Measurements from ENCODE around the gene ZMYND12. TPM values are rescaled to one million over a fixed set of nuclear protein-coding genes. Genes with fewer than 3 reads are reported as not detected.
"Not testable (repeated sequence)": the region's sequence is repeated elsewhere in the genome, so short reads cannot be mapped to it uniquely, and the experiment has no call there.

The ZMYND12 gene, protein sequence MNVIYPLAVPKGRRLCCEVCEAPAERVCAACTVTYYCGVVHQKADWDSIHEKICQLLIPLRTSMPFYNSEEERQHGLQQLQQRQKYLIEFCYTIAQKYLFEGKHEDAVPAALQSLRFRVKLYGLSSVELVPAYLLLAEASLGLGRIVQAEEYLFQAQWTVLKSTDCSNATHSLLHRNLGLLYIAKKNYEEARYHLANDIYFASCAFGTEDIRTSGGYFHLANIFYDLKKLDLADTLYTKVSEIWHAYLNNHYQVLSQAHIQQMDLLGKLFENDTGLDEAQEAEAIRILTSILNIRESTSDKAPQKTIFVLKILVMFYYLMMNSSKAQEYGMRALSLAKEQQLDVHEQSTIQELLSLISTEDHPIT
- total RNA-seq = 1 to 10 TPM; 1.0 to 1.3 TPM

DNA sequence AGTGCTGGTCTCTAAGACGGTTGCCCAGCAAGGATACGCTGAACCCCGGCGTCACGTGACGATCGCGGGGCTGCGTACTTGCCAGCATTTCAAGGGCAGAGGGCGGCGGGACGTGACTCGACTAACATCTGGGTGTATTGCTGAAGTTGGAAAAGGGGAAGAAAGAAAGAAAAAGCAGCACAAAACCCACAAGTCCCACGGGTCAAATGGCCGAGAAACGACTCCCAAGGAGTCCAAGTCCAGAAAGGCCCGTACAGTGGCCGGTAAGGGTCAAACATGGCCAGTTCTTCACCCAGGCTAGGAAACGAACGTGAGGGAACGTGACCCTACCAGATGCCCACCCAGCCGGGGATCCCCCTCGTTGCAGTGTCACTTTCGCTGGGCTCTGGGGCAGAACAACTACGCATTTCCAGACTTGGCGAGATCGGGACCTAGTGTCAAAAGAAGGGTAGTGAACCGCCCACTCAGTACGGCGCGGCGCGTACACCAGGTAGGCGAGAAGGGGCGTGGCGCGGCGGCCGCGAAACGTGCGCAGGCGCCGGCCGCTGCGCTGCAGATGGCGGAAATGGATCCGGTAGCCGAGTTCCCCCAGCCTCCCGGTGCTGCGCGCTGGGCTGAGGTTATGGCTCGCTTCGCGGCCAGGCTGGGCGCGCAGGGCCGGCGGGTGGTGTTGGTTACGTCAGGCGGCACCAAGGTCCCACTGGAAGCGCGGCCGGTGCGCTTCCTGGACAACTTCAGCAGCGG is at the start of gene ZMYND12, which contains the start of gene PPCS:
Gene ZMYND12, minus strand, starts transcription at position 13 of the 744 bp plus-strand sequence. CDS start 25 bp downstream, outside the sequence.
Gene PPCS, plus strand, starts transcription at position 534 of the 744 bp plus-strand sequence. Its CDS starts 23 bp downstream, at position 557.
- peak; percentile 94 for ATAC-seq
- Histone ChIP-seq H3K4me3 (peak within 1 kb of the TSS; percentile 62 to 99), H3K9me3 (no peaks in the 10 kb centered on the region), H3K27ac (peak within 1 kb of the TSS; percentile 86 to 96 (median 95)), H3K27me3 (no peaks in the 10 kb centered on the region), H3K36me3 (replicated peaks in 1 of 2; ENCODE audit: insufficient read depth in 1 of 2, low read depth in 2 of 2) (peaks cover 0 to 3% of the 10 kb centered on the region in 2 donors), H3K4me1 (peaks cover 27% of the 10 kb centered on the region)
- DNase-seq = peak; percentile 89 to 94 (median 91)
- intact Hi-C loops (cut with DNase I) = no loop called here
- peak in 4 of 7 experiments; percentile 32 to 57 (median 46) for TF ChIP-seq CTCF (IDR thresholded peaks at IDR 0.05)
- TF ChIP-seq POLR2A (IDR thresholded peaks at IDR 0.05) = peak; percentile 76 to 85 (median 83)
- 0 to 1% methylated on average over 28 to 66 of the region's 66 CpGs for WGBS, 2 donors

GRCh38 chr1:42504535-42505128 is 48.8 kb upstream of the ZMYND12 start:
- H3K27me3 ChIP-seq = no peaks in the 10 kb centered on the region
- no peak overlapping the region for H3K27ac ChIP-seq
- no peak for DNase-seq
- peaks cover 0 to 58% (median 5%) of the 10 kb centered on the region in 3 donors for H3K9me3 ChIP-seq
- intact Hi-C loops (cut with DNase I) = loop anchor here (10.0 kb wide), 1 partner anchor 110 kb away; no protein-coding TSS in a partner anchor
- no peak for ATAC-seq
- no peaks in the 10 kb centered on the region for H3K36me3 ChIP-seq (replicated peaks in 1 of 2; ENCODE audit: insufficient read depth in 1 of 2, low read depth in 2 of 2)
- no peak overlapping the region for H3K4me3 ChIP-seq
- no peaks in the 10 kb centered on the region for H3K4me1 ChIP-seq
- no peak for TF ChIP-seq CTCF (IDR thresholded peaks at IDR 0.05)
- no peak for TF ChIP-seq POLR2A (IDR thresholded peaks at IDR 0.05)
- WGBS, 2 donors = 93 to 98% methylated on average over 2 of the region's 2 CpGs

GRCh38 chr1:42502031-42502430 is 46.2 kb upstream of the ZMYND12 start:
- H3K27ac ChIP-seq; DNase-seq; ATAC-seq; H3K36me3 ChIP-seq (replicated peaks in 1 of 2; ENCODE audit: insufficient read depth in 1 of 2, low read depth in 2 of 2); H3K4me3 ChIP-seq; H3K4me1 ChIP-seq; H3K27me3 ChIP-seq: not testable (repeated sequence)
- intact Hi-C loops (cut with DNase I) = loop anchor here (10.0 kb wide), 1 partner anchor 113 kb away; no protein-coding TSS in a partner anchor
- H3K9me3 ChIP-seq = peaks cover 0 to 43% (median 5%) of the 10 kb centered on the region in 3 donors
- WGBS, 2 donors = 90 to 98% methylated on average over 9 of the region's 11 CpGs

- Histone ChIP-seq H3K36me3 (replicated peaks in 1 of 2; ENCODE audit: insufficient read depth in 1 of 2, low read depth in 2 of 2) (peaks cover 0 to 4% of the 10 kb centered on the region in 2 donors), H3K9me3 (no peaks in the 10 kb centered on the region), H3K4me3 (no peak overlapping the region), H3K27me3 (no peaks in the 10 kb centered on the region), H3K27ac (no peak overlapping the region), H3K4me1 (no peaks in the 10 kb centered on the region)
- DNase-seq (no peak), ATAC-seq (no peak)
- intact Hi-C loops (cut with DNase I) = no loop called here
- WGBS, 2 donors = 94 to 99% methylated on average over 3 of the region's 3 CpGs
- no peak for TF ChIP-seq POLR2A (IDR thresholded peaks at IDR 0.05)
- no peak for TF ChIP-seq CTCF (IDR thresholded peaks at IDR 0.05)
Measured at GRCh38 chr1:42490237-42490636, 34.4 kb upstream of the ZMYND12 start.

- no peak for DNase-seq
- WGBS, 2 donors = 82 to 89% methylated on average over 2 of the region's 2 CpGs
- Histone ChIP-seq H3K27ac (no peak overlapping the region), H3K4me3 (no peak overlapping the region), H3K27me3 (no peaks in the 10 kb centered on the region), H3K36me3 (replicated peaks in 1 of 2; ENCODE audit: insufficient read depth in 1 of 2, low read depth in 2 of 2) (peaks cover 0 to 2% of the 10 kb centered on the region in 2 donors), H3K9me3 (no peaks in the 10 kb centered on the region), H3K4me1 (no peaks in the 10 kb centered on the region)
- intact Hi-C loops (cut with DNase I) = no loop called here
- TF ChIP-seq POLR2A (IDR thresholded peaks at IDR 0.05) (no peak), CTCF (IDR thresholded peaks at IDR 0.05) (no peak)
- no peak for ATAC-seq
Measured at GRCh38 chr1:42484382-42484781, 28.6 kb upstream of the ZMYND12 start.

Measured in body of pancreas (tissue), 4 donors.